Activated CD8-positive, alpha-beta memory T cell treated with anti-CD3 and anti-CD28 coated beads, Interleukin-2, amount 50 U/mL, for 24 hours (primary cell): ENCODE measurements around the gene SMG5.

Source experiments
- DNase-seq: peaks from one replicate; pipeline ENCODE4 v3.0.0-alpha.2; 2020; ENCODE audit errors: extremely low read depth

Gene SMG5

GRCh38 chr1:156212833-156213643, 69.6 kb downstream of the SMG5 start, which contains the start of gene PMF1:
Gene PMF1 (plus strand): TSS chr1:156213007. CDS start chr1:156213016, 9 bp downstream.
- DNase-seq: peak; percentile 90

GRCh38 chr1:156212130-156212529, 70.5 kb downstream of the SMG5 start:
- no peak for DNase-seq

- DNase-seq: no peak
These were observed 71.4 kb downstream of the SMG5 start for GRCh38 chr1:156211243-156211642.

GRCh38 chr1:156204686-156205085, 77.9 kb downstream of the SMG5 start:
- DNase-seq: no peak

- no peak for DNase-seq
These were observed 79.3 kb downstream of the SMG5 start for GRCh38 chr1:156203331-156203730.

- no peak for DNase-seq
These were observed 82.6 kb downstream of the SMG5 start for GRCh38 chr1:156200044-156200443.
